Astrocyte (in vitro differentiated cells and primary cell): ENCODE data around the gene GLT8D2.

ENCODE experiments used
- EZH2 ChIP-seq: IDR thresholded peaks from 2 replicates; pipeline ENCODE4 v1.6.1; 2012; ENCODE audit warnings: mild to moderate bottlenecking, low read length, inconsistent platforms; ENCODE audit not compliant: insufficient read depth
- TF ChIP-seq, protein P1 (sequence below): IDR thresholded peaks from 2 replicates; pipeline ENCODE4 v1.5.1; 2011; ENCODE audit warnings: low read depth, mild to moderate bottlenecking, inconsistent platforms, low read length, moderate library complexity; ENCODE audit not compliant: insufficient read depth

GRCh38 chr12:104010606-104011169 is 39.3 kb downstream of the GLT8D2 start:
- TF ChIP-seq, protein P1, sequence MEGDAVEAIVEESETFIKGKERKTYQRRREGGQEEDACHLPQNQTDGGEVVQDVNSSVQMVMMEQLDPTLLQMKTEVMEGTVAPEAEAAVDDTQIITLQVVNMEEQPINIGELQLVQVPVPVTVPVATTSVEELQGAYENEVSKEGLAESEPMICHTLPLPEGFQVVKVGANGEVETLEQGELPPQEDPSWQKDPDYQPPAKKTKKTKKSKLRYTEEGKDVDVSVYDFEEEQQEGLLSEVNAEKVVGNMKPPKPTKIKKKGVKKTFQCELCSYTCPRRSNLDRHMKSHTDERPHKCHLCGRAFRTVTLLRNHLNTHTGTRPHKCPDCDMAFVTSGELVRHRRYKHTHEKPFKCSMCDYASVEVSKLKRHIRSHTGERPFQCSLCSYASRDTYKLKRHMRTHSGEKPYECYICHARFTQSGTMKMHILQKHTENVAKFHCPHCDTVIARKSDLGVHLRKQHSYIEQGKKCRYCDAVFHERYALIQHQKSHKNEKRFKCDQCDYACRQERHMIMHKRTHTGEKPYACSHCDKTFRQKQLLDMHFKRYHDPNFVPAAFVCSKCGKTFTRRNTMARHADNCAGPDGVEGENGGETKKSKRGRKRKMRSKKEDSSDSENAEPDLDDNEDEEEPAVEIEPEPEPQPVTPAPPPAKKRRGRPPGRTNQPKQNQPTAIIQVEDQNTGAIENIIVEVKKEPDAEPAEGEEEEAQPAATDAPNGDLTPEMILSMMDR = no peak
- TF ChIP-seq EZH2 = no peak
